ACC112 (cell line): ENCODE data around the gene IRF2.
"Not testable (repeated sequence)": the region's sequence is repeated elsewhere in the genome, so short reads cannot be mapped to it uniquely, and the experiment has no call there.

Source experiments
- H2AFZ ChIP-seq: fragments of 200-600 bp; sonication (generic); one replicate; pipeline ENCODE4 v1.6.0; 2017; ENCODE audit warnings: antibody characterized with exemption, low read length; ENCODE audit not compliant: unreplicated experiment
- H3K27ac ChIP-seq: fragments of 200-600 bp; sonication (generic); 2 replicates; pipeline ENCODE4 v1.5.1; 2014; ENCODE audit warnings: low read depth, mild to moderate bottlenecking, antibody characterized with exemption, low read length, moderate library complexity
- H3K27me3 ChIP-seq: fragments of 200-600 bp; sonication (generic); 2 replicates; pipeline ENCODE4 v1.6.1; 2014; ENCODE audit warnings: mild to moderate bottlenecking, antibody characterized with exemption, low read length, moderate library complexity, mixed read lengths; ENCODE audit not compliant: insufficient read depth
- H3K36me3 ChIP-seq: fragments of 200-600 bp; sonication (generic); 2 replicates; pipeline ENCODE4 v1.6.1; 2016; ENCODE audit warnings: mild to moderate bottlenecking, antibody characterized with exemption, low read length, moderate library complexity, mixed read lengths; ENCODE audit not compliant: insufficient read depth
- H3K4me1 ChIP-seq: fragments of 200-600 bp; sonication (generic); one replicate; pipeline ENCODE4 v1.6.1; 2016; ENCODE audit warnings: low read length, mixed read lengths; ENCODE audit not compliant: insufficient read depth, unreplicated experiment, control insufficient read depth
- H3K4me3 ChIP-seq: fragments of 200-600 bp; sonication (generic); 2 replicates; pipeline ENCODE4 v1.5.1; 2014; ENCODE audit warnings: mild to moderate bottlenecking, low read depth, low read length
- H3K79me2 ChIP-seq: fragments of 200-600 bp; sonication (generic); one replicate; pipeline ENCODE4 v1.6.0; 2016; ENCODE audit warnings: low read length; ENCODE audit not compliant: control insufficient read depth, unreplicated experiment, insufficient read depth

Gene IRF2

DNA sequence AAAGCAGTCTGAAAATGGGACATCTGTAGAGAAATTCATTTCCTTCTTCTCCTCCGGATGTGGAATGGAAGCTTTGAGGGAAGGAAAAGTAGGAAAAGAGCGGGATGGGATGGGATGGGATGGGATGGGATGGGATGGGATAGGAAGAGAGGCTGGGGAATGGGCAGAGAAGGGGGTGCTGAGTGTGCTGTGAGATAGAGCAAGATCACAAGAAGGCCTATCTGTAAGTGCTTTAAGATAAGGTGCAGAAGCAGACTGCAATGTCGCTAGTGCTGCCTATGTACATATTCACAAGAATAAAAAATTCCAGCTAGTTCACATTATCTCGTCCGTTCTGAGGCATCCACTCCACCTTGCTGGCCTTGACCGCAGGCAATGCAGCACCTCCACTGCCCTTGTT lies 86.2 kb downstream of the IRF2 start:
- H2AFZ ChIP-seq = no peak overlapping the region
- H3K4me1 ChIP-seq = peaks cover 23% of the 10 kb centered on the region
- peaks cover 24% of the 10 kb centered on the region for H3K36me3 ChIP-seq
- H3K79me2 ChIP-seq = no peaks in the 10 kb centered on the region
- no peaks in the 10 kb centered on the region for H3K27me3 ChIP-seq
- H3K27ac ChIP-seq = no peak overlapping the region
- no peak overlapping the region for H3K4me3 ChIP-seq

DNA sequence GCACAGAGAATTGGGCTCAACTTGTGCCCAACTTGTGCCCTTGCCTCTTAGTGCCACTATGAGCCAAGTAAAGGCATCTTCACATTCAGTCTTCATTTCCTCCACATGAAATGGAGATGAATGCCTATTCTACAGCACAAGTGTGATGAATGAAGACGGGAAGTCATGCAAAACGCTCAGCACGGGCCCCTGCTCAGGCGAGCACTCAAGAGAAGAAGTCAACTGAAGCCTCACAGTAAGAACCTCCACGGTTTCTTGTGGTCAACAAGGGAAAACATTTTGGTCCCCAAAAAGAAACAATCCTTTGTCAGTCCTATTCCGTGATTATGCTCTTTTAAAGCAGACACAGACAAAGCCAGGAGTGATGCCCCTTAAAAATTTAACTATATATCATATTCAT lies 87.0 kb downstream of the IRF2 start:
- Histone ChIP-seq H2AFZ (no peak overlapping the region), H3K4me1 (peaks cover 30% of the 10 kb centered on the region), H3K4me3 (no peak overlapping the region), H3K79me2 (no peaks in the 10 kb centered on the region), H3K27me3 (no peaks in the 10 kb centered on the region), H3K36me3 (peaks cover 21% of the 10 kb centered on the region; the same call in 1 of the 2 replicates), H3K27ac (no peak overlapping the region)

- H3K79me2 ChIP-seq = no peaks in the 10 kb centered on the region
- peaks cover 36% of the 10 kb centered on the region for H3K4me1 ChIP-seq
- peak overlapping the region; percentile 86 for H3K27ac ChIP-seq
- no peak overlapping the region for H3K4me3 ChIP-seq
- no peaks in the 10 kb centered on the region for H3K27me3 ChIP-seq
- H3K36me3 ChIP-seq = peaks cover 15% of the 10 kb centered on the region; the same call in 1 of the 2 replicates
- no peak overlapping the region for H2AFZ ChIP-seq
Observed at GRCh38 chr4:184386271-184386781, 88.0 kb downstream of the IRF2 start.

- H2AFZ ChIP-seq = no peak overlapping the region
- peaks cover 17% of the 10 kb centered on the region; the same call in 1 of the 2 replicates for H3K36me3 ChIP-seq
- H3K27ac ChIP-seq = peak overlapping the region; percentile 86
- peaks cover 36% of the 10 kb centered on the region for H3K4me1 ChIP-seq
- no peaks in the 10 kb centered on the region for H3K79me2 ChIP-seq
- no peak overlapping the region for H3K4me3 ChIP-seq
- H3K27me3 ChIP-seq = no peaks in the 10 kb centered on the region
Observed at GRCh38 chr4:184385705-184386141, 88.6 kb downstream of the IRF2 start.

DNA sequence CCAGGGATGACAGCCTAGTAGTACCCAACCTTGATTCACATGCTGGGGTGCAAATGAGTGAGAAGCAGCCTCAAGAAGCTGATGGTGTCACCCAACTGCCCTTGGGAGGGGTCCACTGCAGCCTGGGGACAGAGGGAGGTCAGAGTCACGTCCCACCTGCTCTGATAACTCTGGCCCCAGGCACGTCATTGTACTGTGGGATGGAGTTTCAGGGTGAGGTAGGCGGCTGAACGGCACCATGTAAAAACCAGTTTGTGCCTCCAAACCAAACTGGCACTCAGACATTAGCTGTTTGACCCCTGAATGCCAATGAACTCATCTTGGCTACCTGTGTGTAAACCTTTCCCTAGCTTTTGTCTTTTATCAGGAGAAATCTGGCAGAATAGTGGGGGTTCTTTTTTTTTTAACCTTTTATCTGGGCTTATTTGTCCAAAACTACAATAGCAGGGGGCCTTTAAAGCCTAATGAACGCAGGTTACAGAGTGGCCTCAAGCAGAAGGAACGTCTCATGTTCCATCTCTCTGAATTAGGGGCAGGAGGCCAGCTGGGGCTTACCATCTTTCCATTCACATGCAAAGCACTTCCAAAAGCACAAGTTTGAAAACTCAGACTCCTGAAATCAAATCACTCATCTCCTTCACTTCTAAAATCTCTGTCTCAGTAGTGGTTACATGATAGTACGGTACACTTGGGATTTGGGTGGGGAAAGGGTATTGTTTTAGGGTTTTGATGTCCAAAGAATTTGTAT lies 89.4 kb downstream of the IRF2 start:
- peaks cover 36% of the 10 kb centered on the region for H3K4me1 ChIP-seq
- H3K79me2 ChIP-seq = no peaks in the 10 kb centered on the region
- H3K36me3 ChIP-seq = peaks cover 17% of the 10 kb centered on the region; the same call in 1 of the 2 replicates
- peak overlapping the region; percentile 55 for H3K4me3 ChIP-seq
- H3K27ac ChIP-seq = peak overlapping the region; percentile 86
- no peak overlapping the region for H2AFZ ChIP-seq
- H3K27me3 ChIP-seq = no peaks in the 10 kb centered on the region

DNA sequence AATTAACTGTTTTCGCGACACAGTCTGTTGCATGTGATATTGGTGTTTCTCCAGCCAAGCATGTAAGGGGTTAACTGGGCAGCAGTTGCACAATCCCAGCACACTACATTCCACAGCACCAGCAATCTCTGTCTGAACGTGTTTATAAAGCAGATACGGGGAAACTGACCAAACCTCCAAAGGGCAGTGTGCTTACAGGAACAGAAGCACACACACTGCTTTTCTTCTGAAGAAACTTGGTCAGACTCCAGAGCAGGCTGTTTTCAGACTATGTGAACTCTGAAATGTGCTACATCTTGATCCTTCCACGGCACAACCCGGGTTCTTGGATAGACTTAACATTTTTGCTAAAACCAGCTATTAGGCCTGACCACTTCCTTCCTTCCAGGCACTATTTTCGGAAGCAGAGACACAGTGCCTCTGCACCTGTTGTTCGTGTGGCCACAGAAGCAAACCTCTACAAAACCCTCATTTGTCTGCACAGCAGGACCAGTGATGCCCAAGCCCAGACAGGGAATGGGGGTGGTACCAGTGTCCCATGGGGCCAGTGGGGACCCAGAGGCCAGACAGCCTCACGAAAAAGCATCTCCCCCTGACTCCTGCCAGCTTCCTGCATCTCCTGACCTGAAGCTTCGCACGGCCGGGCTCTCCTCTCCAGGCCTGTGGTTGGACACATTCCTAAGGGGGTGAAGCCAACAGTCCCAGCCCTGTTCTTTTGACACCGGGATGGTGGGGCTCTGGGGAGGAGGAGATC lies 90.1 kb downstream of the IRF2 start:
- Histone ChIP-seq H2AFZ (no peak overlapping the region), H3K36me3 (peaks cover 14% of the 10 kb centered on the region; the same call in 1 of the 2 replicates), H3K4me3 (peak overlapping the region; percentile 55), H3K4me1 (peaks cover 36% of the 10 kb centered on the region), H3K27ac (peak overlapping the region; percentile 86), H3K27me3 (no peaks in the 10 kb centered on the region), H3K79me2 (no peaks in the 10 kb centered on the region)

- Histone ChIP-seq H3K27me3 (no peaks in the 10 kb centered on the region), H3K79me2 (no peaks in the 10 kb centered on the region), H2AFZ (no peak overlapping the region), H3K36me3 (peaks cover 10% of the 10 kb centered on the region; the same call in 1 of the 2 replicates), H3K4me3 (peak overlapping the region; percentile 55), H3K27ac (peak overlapping the region; percentile 86), H3K4me1 (peaks cover 36% of the 10 kb centered on the region)
Observed at GRCh38 chr4:184383497-184384055, 90.8 kb downstream of the IRF2 start.

GRCh38 chr4:184382189-184382846 lies 92.0 kb downstream of the IRF2 start:
- H3K27ac ChIP-seq = peak overlapping the region; percentile 86
- H2AFZ ChIP-seq = no peak overlapping the region
- no peak overlapping the region; the same call in 1 of the 2 replicates for H3K4me3 ChIP-seq
- H3K36me3 ChIP-seq = peaks cover 6% of the 10 kb centered on the region; the same call in 1 of the 2 replicates
- no peaks in the 10 kb centered on the region for H3K79me2 ChIP-seq
- H3K4me1 ChIP-seq = peaks cover 36% of the 10 kb centered on the region
- H3K27me3 ChIP-seq = no peaks in the 10 kb centered on the region

- H3K4me3 ChIP-seq = no peak overlapping the region
- no peak overlapping the region for H3K27ac ChIP-seq
- H2AFZ ChIP-seq = no peak overlapping the region
- 0 out of 2 replicates have a peak, but pooled peaks cover 2% of the 10 kb centered on the region for H3K36me3 ChIP-seq
- H3K27me3 ChIP-seq = no peaks in the 10 kb centered on the region
- no peaks in the 10 kb centered on the region for H3K79me2 ChIP-seq
- peaks cover 31% of the 10 kb centered on the region for H3K4me1 ChIP-seq
Observed at GRCh38 chr4:184380707-184381106, 93.6 kb downstream of the IRF2 start.

GRCh38 chr4:184380214-184380613 lies 94.1 kb downstream of the IRF2 start:
- not testable (repeated sequence) for H2AFZ ChIP-seq, H3K4me3 ChIP-seq, H3K27ac ChIP-seq, H3K27me3 ChIP-seq, H3K79me2 ChIP-seq, H3K36me3 ChIP-seq
- H3K4me1 ChIP-seq = peaks cover 26% of the 10 kb centered on the region
